IMR-90 (cell line): ENCODE results near the gene TOMM20.

Experiments
- CEBPB ChIP-seq: IDR thresholded peaks from 2 replicates; pipeline ENCODE4 v1.6.1; 2012; ENCODE audit warnings: low read depth, low read length, improper control_type of control experiment
- CTCF ChIP-seq: conservative IDR thresholded peaks from 2 replicates; pipeline ENCODE4 v1.5.1; 2012; ENCODE audit warnings: mild to moderate bottlenecking, low read depth, low read length, improper control_type of control experiment
- ELK1 ChIP-seq: fragments of 150-350 bp; IDR thresholded peaks from 2 replicates; pipeline ENCODE4 v1.6.1; 2016; ENCODE audit warnings: low read depth, mild to moderate bottlenecking, low read length, moderate library complexity, borderline replicate concordance
- FOS ChIP-seq: fragments of 150-350 bp; IDR thresholded peaks from 2 replicates; pipeline ENCODE4 v1.6.1; 2016; ENCODE audit warnings: low read depth, low read length
- MXI1 ChIP-seq: IDR thresholded peaks from 2 replicates; pipeline ENCODE4 v1.6.1; 2012; ENCODE audit warnings: low read depth, mild to moderate bottlenecking, low read length, moderate library complexity, borderline replicate concordance
- NFE2L2 ChIP-seq: fragments of 150-350 bp; IDR thresholded peaks from 2 replicates; pipeline ENCODE4 v1.6.1; 2016; ENCODE audit warnings: low read depth, mild to moderate bottlenecking, low read length
- POLR2A ChIP-seq: IDR thresholded peaks from 2 replicates; pipeline ENCODE4 v1.6.1; 2012; ENCODE audit warnings: mild to moderate bottlenecking, low read depth, low read length
- RAD21 ChIP-seq: IDR thresholded peaks from 2 replicates; pipeline ENCODE4 v1.6.1; 2012; ENCODE audit warnings: low read length, improper control_type of control experiment
- RCOR1 ChIP-seq: IDR thresholded peaks from 2 replicates; pipeline ENCODE4 v1.6.1; 2012; ENCODE audit warnings: mild to moderate bottlenecking, low read length, improper control_type of control experiment; ENCODE audit not compliant: insufficient replicate concordance
- SMC3 ChIP-seq: fragments of 150-350 bp; IDR thresholded peaks from 2 replicates; pipeline ENCODE4 v1.6.1; 2016; ENCODE audit warnings: low read depth, mild to moderate bottlenecking, antibody characterized with exemption, low read length, moderate library complexity

GRCh38 chr1:235079443-235080296 lies 49.0 kb downstream of the TOMM20 start:
- TF ChIP-seq MXI1 (no peak), FOS (no peak), CTCF (no peak), NFE2L2 (no peak), RAD21 (no peak), SMC3 (no peak), ELK1 (no peak), POLR2A (no peak), CEBPB (no peak), RCOR1 (peak; percentile 74)
